NCI-H446 (cell line): ENCODE data around the gene CINP.
"Not testable (repeated sequence)": the region's sequence is repeated elsewhere in the genome, so short reads cannot be mapped to it uniquely, and the experiment has no call there.

Experiments used
- DNase-seq, 2 experiments: peaks; one replicate each; lab custom pipeline; 2025; lab: John Stamatoyannopoulos, UW

CINP gene

DNA sequence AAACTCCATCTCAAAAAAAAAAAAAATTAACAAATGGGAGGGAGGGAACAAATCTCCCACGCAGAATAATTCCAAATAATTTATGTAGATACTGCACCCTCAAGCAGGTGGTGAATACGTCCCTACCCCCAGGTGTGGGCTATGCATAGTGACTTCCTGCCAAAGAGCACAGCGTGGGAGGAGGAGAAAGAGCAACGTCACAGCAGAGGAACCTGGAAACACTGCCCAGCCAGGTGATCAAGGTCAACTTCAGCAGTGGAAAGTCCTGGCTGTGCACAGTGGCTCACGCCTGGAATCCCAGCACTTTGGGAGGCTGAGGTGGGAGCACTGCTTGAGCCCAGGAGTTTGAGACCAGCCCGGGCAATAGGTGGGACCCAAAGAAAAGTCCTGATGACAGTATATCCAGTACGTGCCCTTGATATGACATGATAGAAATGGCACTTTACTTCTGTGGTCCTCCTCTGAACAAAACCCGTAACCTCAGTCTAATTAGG, 9.5 kb downstream of the CINP start:
- no peak for DNase-seq

DNA sequence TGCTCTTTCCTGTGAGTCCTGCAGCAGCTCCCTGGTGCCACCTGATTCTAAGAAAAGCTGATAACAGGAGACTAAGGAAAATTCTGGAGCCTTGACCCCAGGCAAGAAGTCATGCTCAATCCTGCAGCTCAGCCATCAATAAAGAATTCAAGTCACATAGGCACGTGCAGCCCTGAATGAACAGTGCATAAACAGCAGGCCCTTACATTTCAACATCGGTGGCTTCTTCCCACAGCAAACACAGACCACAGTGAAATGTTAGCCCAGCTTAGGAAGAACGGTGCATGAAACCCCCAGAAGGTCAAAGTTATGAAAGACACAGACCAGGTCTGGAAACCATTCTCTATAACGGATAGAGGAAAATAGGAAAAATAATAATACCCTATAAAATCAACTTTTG, 10.5 kb downstream of the CINP start:
- no peak for DNase-seq

DNA sequence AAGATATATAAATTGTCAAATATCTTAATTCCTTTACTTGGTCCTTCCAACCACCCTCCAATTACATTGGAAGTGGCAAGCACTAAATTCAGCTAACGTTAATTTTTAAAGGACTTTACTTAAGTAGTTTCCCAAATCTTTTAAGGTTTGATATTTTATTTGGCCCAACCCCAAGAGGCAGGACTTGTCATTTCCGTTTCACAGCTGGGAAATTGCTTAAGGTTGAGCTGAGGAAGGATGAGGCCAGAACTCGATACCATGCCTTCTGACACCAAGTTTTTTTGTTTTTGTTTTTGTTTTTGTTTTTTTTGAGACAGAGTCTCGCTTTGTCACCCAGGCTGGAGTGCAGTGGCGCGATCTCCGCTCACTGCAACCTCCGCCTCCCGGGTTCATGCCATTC, 11.1 kb downstream of the CINP start:
- DNase-seq = not testable (repeated sequence)

DNA sequence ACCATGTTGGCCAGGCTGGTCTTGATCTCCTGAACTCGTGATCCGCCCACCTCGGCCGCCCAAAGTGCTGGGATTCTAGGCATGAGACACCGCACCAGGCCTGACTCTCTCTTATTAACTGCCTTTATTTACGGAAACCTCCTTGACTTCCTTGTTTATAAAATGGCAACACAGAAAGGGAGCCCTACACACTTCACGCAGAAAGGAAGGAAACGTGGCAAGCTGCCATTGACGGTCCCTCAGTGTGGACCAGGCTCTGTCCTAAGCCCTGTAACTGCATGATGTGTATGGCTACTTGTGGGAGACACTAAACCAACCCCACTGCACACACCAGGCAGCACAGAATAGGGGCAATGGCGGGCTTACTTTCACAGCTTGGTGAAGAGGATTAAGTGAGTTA, 11.7 kb downstream of the CINP start:
- DNase-seq = no peak

GRCh38 chr14:102348376-102348775, 14.3 kb downstream of the CINP start:
- no peak for DNase-seq

DNA sequence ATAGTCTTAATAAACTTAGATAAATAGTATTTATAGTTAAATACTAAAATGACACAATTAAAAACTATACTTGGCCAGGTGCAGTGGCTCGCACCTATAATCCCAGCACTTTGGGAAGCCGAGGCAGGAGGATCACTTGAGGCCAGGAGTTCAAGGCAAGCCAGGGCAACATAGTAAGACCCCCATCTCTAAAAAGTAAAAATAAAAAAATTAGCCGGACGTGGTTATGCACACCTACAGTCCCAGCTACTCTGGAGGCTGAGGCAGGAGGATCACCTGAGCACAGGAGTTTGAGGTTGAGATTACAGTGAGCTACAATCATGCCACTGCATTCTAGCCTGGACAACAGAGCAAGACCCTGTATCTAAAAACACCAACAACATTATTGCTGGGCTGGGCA, 16.0 kb downstream of the CINP start:
- DNase-seq = no peak

DNA sequence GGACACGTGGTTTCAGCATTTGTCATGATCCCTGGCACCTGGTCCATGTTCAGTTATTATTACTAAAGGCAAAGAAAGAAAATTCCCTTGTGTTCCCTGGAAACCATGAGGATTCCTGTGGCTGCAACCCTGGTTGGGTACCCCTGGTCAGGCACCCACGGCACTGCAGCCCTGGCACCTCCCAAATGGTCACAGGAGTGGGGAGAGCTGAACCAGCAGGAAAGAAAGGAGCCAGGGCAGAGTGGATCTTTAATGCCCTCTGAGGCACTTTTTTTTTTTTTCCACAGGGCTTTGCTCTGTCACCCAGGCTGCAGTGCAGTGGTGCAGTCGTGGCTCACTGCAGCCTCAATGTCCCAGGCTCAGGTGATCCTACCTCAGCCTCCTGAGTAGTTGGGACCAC, 17.5 kb downstream of the CINP start:
- DNase-seq = no peak

- DNase-seq = no peak
These were observed 18.2 kb downstream of the CINP start for GRCh38 chr14:102344485-102344884.

DNA sequence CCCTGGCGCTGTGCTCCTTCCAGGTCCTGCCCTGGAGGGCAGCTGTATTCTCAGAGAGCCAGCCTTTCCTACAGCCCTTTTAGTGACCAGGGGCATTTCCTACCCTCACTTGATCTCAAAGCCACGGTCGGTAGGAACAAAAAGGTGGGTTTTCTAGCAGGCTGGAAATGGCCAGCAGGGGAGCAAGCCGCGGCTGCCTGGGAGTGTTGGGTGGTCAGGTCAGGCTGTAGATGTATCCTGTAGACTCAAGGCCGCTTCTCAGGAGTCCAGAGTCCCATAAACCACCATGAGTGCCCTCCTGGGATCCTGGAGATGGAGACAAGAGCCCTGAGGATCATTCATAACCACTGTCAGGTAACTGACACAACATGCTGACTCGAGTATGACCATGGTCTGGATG, 18.6 kb downstream of the CINP start:
- no peak for DNase-seq

DNA sequence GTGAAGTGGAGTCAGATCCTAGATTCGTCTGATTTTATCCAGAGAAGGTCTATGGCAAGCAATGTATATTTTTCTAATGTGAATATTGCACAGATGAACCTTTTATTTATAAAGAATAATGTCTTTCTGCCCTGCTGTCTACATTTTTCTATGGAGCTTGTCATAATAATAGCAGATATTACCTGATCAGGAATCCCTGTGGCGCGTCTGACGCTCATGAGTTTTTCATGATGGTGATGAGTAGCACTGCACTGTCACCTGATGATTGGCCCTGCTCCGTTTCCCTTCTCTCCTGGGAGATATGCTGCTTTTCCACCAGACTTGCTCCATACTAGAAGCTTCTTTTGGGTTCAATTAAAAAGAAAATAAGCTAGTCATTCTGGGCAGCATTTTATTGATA, 20.5 kb downstream of the CINP start:
- DNase-seq = no peak

DNA sequence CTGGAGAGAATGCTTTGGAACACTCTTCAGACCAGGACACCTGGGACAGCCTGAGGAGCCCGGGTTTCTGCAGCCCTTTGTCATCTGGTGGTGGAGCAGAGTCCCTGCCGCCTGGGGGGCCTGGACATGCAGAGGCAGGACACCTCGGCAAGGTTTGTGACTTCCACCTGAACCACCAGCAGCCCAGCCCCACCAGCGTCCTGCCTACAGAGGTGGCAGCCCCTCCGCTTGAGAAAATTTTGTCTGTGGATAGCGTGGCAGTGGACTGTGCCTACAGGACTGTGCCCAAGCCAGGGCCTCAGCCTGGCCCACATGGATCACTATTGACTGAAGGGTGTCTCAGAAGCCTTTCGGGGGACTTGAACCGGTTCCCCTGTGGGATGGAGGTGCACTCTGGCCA, 21.1 kb downstream of the CINP start:
- DNase-seq = no peak

- DNase-seq = no peak
These were observed 24.0 kb downstream of the CINP start for GRCh38 chr14:102338724-102339123.

GRCh38 chr14:102335163-102335562, 27.5 kb downstream of the CINP start:
- no peak for DNase-seq

DNA sequence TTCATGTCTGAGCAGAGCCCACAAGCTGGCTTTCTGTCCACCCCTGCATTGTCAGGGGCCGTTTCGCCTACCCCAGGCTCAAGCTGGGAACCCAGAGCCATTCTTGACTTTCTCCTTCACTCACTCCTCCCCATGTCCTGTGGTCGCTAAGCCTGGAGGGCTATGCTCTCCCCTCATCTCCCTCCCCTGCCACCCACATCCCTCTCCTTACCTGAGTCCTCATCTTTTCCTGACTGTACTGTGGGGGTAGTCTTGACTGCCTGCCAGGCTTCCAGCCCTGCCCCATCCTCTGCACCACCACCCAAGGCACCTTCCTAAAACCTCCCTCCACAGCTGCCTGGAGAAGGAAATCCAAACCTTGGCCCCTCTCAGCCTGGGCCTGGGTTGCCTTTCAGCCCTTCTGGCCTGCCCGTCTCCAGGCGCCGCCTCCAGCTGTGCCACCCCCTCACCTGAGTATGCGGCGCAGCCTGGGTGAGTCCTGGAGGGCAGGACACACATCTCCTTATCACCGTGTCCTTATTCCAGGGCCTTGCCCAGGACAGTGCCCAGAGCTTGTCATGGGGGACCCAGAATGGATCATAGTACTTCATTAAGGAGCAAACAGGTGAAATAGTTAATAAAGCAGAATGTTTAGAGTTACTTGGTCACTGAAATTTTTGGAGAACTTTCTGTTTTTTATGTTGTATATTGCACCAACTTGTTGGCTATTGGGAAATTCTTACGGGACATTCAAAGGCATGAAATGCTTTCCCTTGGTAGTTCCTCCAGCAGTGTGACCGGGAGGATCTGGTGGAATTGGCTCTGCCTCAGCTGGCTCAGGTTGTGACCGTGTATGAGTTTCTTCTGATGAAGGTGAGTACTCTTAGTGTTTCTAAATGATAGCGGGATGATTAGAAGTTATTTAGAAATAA, 28.6 kb downstream of the CINP start:
- DNase-seq = no peak

DNA sequence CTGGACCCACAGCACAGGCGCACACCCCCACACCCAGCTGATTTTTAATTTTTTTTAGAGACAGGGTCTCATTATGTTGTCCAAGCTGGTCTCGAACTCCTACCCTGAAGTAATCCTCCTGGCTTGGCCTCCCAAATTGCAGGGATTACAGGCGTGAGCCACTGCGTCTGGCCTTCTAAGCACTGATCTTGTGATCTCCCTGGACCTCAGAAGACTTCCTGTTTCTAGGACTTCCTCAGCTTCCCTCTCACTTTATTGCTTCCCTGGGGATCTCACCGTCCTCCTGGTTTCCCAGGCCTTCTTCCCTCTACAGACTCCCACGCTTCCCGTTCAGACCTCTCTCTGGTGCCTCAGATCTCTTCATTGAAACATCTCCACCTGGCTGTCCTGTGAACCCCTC, 29.3 kb downstream of the CINP start:
- DNase-seq = no peak

- no peak for DNase-seq
These were observed 31.9 kb downstream of the CINP start for GRCh38 chr14:102330806-102331205.

GRCh38 chr14:102329381-102329780, 33.3 kb downstream of the CINP start:
- not testable (repeated sequence) for DNase-seq

DNA sequence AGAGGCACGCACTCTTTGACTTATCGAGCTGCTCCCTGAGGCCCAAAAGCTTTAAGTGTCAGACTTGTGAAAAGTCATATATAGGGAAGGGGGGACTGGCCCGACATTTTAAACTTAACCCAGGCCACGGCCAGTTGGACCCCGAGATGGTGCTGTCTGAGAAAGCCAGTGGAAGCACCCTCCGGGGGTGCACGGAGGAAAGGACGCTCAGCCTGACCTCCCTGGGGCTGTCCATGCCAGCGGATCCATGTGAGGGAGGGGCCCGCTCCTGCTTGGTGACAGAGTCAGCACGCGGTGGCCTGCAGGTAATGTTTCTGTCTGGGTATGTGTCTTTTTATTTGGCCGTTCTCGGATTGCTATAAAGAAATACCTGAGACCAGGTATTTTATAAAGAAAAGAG, 36.1 kb downstream of the CINP start:
- DNase-seq = no peak

DNA sequence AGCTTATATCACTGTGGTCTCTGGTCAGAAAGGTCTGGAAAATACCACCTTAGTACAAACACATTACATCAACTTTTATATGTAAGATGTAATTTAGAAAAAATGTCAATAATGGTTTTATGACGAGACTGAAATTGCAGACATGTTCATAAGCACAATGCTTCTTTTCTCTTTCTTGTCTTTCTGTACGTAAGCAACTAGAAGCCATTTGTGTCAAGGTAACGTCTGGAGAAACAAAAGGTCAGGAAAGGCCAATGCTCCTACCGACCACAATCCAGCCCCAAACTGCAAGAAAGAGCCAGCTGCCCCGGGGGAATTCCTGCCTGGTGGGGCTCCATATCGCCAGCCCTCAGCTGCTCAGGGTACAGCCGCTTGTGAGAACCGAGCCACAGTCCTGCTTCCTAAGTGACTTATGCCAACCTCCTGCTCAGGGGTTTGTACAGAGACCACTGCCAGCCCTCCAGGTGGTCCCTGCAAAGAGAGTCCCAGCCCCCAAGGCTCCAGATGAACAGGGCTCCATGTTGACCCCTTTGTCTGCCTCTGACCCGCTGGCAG, 36.8 kb downstream of the CINP start:
- no peak for DNase-seq

DNA sequence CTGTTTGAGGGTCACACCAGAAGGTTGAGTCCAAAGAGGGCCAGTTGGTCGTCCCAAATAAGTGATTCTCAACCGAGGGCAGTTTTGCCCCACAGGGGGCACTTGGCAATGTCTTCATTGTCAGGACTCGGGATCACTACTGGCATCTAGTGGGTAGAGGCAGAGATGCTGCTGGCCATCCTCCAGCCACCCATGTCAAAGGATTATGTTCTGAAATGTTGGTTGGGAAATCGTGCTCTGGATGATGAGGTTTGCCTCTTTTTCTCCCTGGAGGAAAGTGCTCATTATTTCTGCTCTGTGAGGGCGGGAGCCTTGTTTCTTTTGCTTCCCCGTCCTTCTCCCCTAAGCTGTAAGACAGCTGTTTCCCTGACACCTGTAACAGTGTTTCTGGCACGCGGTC, 39.6 kb downstream of the CINP start:
- peak; percentile 45 to 63 for DNase-seq

GRCh38 chr14:102321456-102322422, 41.0 kb downstream of the CINP start:
- no peak for DNase-seq

GRCh38 chr14:102320671-102321455, 41.8 kb downstream of the CINP start:
- DNase-seq = no peak
